ENCODE measurements around the gene FURIN.
"Not testable (repeated sequence)": the region's sequence is repeated elsewhere in the genome, so short reads cannot be mapped to it uniquely, and the experiment has no call there.

FURIN gene

GRCh38 chr15:90883526-90883975, 15.2 kb downstream of the FURIN start:
- no peak for DNase-seq (ENCODE audit: low read depth)

DNA sequence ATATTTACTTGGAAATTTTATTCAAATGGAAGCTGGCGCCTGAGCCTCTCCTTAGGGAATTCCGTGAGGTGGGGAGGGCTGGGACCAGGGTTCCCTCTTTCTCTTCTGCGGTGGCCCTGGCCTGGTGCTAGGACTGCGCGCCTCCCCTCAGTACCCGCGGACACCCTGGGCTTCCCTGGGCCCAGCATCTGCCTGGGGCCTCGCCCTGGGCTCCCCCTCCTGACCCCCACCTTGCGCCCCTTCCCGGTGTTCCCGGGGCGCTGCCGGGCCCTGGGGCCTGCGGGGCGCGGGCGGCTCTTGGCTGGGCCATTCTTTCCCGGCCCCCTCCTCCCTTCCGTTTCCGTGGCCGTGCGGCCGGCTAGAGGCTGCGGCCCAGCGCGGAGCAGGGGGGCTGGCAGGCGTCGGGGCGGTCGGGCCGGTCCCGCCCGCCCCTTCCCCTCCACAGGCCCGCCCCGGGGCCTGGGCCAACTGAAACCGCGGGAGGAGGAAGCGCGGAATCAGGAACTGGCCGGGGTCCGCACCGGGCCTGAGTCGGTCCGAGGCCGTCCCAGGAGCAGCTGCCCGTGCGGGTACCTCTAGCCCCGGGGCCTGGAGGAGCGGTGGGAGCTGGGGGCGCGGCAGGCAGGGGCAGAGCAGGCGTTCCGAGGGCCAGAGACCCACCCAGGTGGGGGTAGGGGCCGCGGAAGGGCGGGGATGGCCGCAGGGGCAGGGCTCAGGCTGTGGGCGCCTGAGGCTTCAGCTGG, 15.8 kb downstream of the FURIN start, which contains the start of gene FES:
Gene FES, plus strand, starts transcription at position 529 of the 743 bp plus-strand sequence. CDS start 542 bp downstream, outside the sequence.
- no peak for DNase-seq (ENCODE audit: low read depth)

- DNase-seq (ENCODE audit: low read depth), result no peak
Observed at GRCh38 chr15:90884719-90885431, 16.5 kb downstream of the FURIN start.

DNA sequence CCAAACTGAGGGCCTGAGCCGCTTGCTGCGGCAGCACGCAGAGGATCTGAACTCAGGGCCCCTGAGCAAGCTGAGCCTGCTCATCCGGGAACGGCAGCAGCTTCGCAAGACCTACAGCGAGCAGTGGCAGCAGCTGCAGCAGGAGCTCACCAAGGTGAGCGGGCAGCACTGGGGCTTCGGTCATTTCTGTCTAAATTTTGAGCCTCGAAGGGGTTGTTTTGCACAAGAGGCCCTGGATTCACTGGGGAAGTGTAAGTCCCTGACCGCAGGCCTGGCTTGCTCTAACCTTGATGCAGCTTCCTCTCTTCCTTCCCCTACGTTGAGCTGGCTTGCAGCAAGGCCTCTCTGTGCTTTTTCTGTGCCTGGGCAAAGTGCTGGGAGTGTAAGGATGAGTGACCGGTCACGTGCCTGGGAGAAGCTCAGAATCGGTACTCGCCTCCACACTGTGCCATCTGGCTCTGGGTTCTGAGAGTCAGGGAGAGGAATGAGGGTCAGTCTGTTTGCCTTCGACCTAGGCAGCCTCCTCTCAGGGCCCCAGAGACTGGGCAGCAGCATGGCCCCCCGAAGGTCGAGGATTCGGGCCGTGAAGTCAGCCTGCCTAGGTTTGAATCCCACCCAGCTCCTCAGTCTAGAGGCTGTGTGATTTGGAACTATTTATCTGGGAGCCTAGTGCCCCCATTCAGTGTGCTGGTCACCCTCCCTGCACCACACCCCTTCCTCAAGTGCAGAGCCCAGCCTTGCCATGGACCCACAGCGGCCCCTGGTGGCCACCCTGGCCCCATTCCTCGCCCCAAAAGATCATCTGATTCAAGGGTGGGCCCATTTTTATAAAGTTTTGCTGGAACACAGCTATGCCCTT, 17.3 kb downstream of the FURIN start:
- peak; percentile 53 for DNase-seq (ENCODE audit: low read depth)

GRCh38 chr15:90886291-90886614, 17.9 kb downstream of the FURIN start:
- no peak for DNase-seq (ENCODE audit: low read depth)

GRCh38 chr15:90887037-90887481, 18.7 kb downstream of the FURIN start:
- no peak for DNase-seq (ENCODE audit: low read depth)

DNA sequence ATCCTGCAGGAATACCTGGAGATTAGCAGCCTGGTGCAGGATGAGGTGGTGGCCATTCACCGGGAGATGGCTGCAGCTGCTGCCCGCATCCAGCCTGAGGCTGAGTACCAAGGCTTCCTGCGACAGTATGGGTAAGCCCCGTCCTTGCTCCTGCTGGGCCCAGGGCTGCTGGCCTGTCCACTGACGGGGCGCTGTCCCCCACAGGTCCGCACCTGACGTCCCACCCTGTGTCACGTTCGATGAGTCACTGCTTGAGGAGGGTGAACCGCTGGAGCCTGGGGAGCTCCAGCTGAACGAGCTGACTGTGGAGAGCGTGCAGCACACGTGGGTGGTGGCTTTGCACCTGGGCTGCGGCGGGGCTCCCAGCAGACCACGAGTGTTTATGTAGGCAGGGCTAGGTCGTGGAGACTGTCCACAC, 20.9 kb downstream of the FURIN start:
- DNase-seq (ENCODE audit: low read depth), result no peak

DNA sequence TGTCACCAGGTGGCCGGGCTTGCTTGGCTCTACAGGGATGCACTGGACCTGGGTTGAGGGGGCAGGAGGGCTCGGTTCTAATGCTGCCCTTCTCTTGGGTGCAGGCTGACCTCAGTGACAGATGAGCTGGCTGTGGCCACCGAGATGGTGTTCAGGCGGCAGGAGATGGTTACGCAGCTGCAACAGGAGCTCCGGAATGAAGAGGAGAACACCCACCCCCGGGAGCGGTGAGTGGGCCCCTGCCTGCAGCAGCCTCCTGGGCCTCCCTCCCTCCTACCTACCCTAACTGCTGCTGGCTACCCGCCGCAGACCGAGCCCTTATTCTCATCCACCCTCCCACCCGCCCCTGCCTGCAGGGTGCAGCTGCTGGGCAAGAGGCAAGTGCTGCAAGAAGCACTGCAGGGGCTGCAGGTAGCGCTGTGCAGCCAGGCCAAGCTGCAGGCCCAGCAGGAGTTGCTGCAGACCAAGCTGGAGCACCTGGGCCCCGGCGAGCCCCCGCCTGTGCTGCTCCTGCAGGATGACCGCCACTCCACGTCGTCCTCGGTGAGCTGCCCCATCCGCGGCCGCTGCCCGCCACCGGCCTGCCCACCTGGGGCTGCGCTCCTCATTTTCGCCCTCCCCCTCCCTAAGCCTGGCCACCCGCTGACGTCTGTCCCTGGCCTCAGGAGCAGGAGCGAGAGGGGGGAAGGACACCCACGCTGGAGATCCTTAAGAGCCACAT, 21.5 kb downstream of the FURIN start:
- no peak for DNase-seq (ENCODE audit: low read depth)

DNA sequence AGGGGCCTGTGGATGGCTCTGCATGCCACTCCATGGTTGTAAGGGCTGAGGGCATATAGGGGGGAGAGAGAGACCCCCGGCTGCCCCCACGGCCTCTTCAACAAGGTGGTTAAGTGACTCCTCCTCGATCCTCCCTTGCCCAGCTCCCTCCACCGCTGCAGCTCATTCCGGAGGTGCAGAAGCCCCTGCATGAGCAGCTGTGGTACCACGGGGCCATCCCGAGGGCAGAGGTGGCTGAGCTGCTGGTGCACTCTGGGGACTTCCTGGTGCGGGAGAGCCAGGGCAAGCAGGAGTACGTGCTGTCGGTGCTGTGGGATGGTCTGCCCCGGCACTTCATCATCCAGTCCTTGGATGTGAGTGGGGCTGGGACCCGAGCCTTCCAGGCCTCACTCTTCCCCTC, 22.5 kb downstream of the FURIN start:
- DNase-seq (ENCODE audit: low read depth), result no peak

- no peak for DNase-seq (ENCODE audit: low read depth)
Observed at GRCh38 chr15:90891346-90891949, 23.1 kb downstream of the FURIN start.

GRCh38 chr15:90892023-90892422, 23.6 kb downstream of the FURIN start:
- no peak for DNase-seq (ENCODE audit: low read depth)

DNA sequence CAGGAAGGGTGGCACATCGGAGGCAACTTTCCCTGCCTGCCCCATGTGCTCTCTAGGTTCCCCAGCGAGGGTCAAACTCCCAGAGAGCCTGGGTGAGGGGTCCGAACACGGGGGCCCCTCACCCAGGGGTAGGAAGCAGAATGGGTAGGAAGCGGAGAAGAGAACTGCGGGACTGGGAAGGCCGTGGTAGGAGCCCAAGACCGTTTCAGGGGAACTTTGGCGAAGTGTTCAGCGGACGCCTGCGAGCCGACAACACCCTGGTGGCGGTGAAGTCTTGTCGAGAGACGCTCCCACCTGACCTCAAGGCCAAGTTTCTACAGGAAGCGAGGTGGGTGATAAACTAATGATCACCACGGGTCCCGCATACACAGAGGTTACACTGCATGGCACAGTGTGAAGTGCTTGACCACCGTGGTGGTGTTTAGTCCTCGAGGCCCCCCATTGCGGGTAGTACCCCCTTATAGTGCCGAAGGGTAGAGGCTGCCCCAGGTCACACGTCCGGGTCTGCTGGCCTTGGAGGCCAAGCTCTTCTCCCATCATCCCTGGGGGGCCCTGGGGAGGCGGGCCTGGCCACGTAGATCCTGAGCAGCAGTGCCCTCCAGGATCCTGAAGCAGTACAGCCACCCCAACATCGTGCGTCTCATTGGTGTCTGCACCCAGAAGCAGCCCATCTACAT, 24.2 kb downstream of the FURIN start:
- DNase-seq (ENCODE audit: low read depth), result no peak

- DNase-seq (ENCODE audit: low read depth), result no peak
Observed at GRCh38 chr15:90893175-90894090, 25.0 kb downstream of the FURIN start.

DNA sequence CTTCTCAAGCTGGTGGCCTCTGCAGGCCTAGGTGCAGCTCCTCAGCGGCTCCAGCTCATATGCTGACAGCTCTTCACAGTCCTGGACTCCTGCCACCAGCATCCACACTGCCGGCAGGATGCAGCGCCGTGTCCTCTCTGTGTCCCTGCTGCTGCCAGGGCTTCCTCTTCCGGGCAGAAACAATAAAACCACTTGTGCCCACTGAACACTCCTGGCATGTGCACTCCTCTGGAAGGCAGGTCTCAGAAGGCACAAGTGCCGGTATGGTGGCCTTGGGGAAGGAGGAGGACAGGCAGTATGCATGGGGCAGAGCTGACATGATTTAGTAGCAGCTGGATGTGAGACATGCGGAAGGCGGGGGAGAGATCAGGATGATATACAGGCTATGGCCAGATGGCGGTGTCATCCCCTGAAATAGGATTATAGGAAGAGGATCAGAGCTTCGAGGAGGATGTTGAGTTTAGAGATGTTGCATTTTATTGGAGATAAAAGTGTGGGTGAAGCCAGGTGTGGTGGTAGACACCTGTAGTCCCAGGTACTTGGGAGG, 27.3 kb downstream of the FURIN start:
- DNase-seq (ENCODE audit: low read depth), result no peak

- DNase-seq (ENCODE audit: low read depth), result not testable (repeated sequence)
Observed at GRCh38 chr15:90897131-90897655, 28.8 kb downstream of the FURIN start.

GRCh38 chr15:90901175-90902039, 33.0 kb downstream of the FURIN start:
- DNase-seq (ENCODE audit: low read depth), result no peak

DNA sequence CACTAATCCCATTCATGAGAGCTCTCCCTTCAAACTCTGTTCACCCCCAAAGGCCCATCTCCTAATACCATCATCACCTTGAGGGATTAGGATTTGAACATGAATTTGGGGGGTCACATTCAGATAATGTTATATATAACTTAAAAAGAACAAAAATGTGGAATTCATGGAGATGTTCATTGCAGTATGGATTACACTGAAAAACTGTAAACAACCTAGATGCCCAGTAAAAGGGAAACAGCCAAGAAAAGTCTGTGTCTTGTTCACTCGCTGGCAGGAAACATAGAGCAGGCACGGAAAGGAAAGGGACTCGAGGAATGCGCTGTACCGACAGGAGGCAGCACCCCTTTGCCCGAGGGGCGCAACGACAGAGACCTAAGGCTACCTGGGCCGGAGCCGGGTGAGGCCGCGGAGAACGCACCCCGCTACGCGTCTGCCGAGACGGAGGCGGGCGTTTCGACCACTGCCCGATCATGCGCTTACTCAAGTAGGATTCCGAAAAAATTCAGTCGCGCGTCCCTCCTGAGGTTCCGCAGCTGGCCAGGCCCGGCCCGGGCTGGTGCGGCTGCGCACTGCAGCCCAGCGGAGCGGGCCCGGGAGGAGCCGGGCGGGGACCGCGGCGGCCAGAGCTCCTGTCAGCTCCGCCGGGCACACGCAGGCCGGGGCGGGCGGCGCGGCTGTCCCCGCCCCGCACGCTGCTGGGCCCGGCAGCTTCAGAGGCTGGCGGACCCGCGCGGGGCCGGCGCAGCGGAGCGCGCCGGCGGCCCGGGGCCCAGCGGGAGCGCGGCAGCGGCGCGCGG, 33.9 kb downstream of the FURIN start:
- DNase-seq (ENCODE audit: low read depth), result peak; percentile 41
